NOMO-1 (cell line): ENCODE data around the gene VPS29.
A peak's percentile ranks its signal among the peaks of the same experiment; 100 is the strongest.
"Not testable (repeated sequence)": the region's sequence is repeated elsewhere in the genome, so short reads cannot be mapped to it uniquely, and the experiment has no call there.

Experiments used
- DNase-seq, 2 experiments: peaks; one replicate each; lab custom pipeline; 2025; ENCODE audit not compliant: unreplicated experiment in 2 of 2; lab: John Stamatoyannopoulos, UW

The VPS29 gene

DNA sequence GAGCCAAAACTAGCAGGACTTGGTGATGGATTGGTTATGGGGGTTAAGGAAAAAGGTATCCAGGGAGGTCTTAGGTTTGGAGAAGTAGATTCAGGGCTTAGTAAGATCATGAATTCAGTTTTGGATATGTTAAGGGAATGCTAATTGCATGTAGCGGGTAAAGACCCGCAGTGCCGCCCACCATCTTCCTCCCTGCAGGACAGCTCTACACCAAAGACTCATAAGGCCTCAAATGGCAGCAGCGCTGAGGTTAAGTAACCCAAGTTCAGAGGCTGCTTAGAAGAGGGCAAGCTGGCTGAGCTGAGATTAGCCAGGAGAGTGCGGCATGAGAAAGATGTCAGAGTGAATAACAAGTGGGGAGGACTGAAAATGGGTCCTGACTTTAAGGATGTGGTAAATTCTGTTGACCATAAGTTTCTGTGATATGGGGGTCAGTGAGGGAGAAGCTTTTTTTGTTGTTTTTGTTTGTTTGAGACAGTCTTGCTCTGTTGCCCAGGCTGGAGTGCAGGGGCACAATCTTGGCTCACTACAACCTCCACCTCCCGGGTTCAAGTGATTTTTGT lies 26.4 kb upstream of the VPS29 start:
- DNase-seq: no peak

DNA sequence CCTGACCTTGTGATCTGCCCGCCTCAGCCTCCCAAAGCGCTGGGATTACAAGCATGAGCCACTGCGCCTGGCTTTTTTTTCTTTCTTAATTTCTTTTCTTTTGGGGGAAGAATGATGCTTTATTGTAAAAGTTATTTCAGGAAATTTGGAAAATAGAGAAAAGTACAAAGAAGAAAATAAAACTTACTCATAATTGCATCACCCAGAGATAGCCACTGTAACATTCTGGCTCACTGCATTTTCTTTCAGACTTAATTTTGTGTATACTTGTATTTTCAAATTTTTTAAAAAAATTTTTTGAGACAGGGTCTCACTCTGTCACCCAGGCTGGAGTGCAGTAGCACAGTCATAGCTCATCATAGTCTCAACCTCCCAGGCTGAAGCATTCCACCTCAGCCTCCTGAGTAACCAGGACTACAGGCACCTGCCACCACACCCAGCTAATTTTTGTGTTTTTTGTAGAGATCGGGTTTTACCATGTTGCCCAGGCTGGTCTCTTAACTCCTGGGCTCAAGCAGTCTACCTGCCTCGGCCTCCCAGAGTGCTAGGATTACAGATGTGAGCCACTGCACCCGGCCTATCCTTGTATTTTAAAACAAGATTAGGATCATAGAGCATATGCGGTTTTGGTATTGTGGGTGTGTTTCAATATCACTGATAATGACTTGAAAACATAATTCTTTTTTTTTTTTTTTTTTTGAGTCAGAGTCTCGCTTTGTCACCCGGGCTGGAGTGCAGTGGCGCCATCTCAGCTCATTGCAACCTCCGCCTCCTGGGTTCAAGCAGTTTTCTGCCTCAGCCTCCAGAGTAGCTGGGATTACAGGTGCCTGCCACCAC lies 19.2 kb upstream of the VPS29 start:
- DNase-seq: not testable (repeated sequence)

GRCh38 chr12:110518014-110518413 lies 16.1 kb upstream of the VPS29 start:
- not testable (repeated sequence) for DNase-seq

DNA sequence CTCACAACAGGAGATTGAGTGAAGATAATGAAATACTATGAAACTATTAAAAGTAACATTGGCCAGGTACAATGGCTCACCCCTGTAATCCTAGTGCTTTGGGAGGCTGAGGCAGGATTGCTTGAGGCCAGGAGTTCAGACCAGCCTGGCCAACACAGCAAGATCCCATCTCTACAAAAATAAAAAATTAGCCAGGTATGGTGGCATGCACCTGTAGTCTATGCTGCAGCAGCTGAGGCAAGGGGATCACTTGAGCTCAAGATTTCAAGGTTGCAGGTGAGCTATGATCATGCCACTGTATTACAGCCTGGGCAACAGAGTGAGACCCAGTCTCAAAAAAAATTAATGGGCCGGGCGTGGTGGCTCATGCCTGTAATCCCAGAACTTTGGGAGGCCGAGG lies 15.1 kb upstream of the VPS29 start:
- DNase-seq: no peak

- no peak for DNase-seq
Measured at GRCh38 chr12:110514363-110514762, 12.5 kb upstream of the VPS29 start.

DNA sequence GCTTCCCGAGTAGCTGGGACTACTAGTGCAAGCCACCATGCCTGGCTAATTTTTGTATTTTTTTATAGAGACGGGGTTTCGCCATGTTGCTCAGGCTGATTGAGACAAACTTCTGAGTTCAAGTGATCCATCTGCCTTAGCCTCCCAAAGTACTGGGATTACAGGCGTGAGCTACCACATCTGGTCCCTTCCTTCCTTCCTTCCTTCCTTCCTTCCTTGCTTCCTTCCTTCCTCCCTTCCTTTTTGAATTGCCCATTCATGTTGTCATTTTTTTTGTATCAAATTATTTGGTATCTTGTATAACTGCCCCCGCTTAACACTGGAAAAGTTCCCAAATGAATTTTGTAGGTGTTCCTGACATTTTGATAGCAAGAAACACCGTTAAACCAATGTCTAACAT lies 11.9 kb upstream of the VPS29 start:
- no peak for DNase-seq

- DNase-seq: no peak
Measured at GRCh38 chr12:110508071-110508586, 6.2 kb upstream of the VPS29 start.

- DNase-seq: no peak
Measured at GRCh38 chr12:110505332-110505731, 3.4 kb upstream of the VPS29 start.

DNA sequence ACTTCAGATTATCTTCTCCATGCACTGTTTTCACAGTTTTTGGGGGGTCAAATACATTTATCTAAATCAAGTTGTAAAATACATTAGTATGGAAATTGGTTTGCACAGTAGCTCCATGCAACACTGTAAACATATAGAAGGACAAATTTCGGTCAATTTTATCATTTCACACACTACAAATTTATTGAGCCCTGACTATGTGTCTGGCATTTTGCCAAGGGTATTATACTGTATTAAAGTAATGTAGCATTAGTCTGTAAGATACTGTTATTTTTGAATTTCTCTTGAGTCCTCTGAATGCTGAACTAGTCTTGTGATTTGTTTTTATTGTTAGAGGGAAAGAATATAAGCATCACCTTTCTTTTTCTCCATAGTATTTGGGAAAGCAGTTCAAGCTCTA lies 1.5 kb upstream of the VPS29 start:
- no peak for DNase-seq

DNA sequence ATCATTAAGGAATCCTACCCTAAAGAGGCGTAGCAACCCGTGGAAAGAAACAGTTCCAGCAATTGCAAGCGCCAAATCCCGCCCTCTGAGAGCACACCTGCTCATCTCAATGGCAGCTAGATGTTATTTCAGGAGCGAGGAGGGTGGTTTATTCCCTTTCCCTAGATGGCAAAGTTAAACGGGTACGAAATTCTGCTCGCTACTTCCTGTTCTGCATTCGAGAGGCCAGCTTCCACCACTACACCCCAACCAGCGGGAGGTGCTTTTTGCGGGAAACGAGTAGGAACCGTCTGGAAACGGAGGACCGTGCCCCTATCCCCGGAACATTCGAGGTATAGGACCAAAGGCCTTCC lies 536 bp downstream of the VPS29 start:
- DNase-seq: peak; percentile 54 to 65

GRCh38 chr12:110498984-110499706 lies 2.8 kb downstream of the VPS29 start:
- DNase-seq: peak; percentile 70 to 76

DNA sequence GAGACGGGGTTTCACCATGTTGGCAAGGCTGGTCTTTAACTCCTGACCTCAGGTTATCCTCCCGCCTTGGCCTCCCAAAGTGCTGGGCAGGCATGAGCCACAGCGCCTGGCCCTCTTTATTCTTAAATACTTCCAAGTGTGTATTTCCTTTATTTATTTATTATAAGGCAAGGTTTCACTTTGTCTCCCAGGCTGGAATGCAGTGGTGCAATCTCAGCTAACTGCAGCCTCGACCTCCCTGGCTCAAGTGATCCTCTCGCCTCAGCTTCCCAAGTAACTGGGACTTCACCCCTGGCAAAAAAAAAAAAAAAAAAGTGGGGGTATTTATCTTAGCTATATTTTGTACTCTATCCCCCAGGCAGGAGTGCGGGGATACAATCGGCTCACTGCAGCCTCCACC lies 26.5 kb downstream of the VPS29 start:
- no peak for DNase-seq

GRCh38 chr12:110468214-110469048 lies 33.5 kb downstream of the VPS29 start, which contains the start of the genes FAM216A and GPN3:
TSS of gene FAM216A (plus strand) at chr12:110468845. CDS start at chr12:110468876, 31 bp downstream.
TSS of gene GPN3 (minus strand) at chr12:110468257. CDS start at chr12:110468203, 54 bp downstream.
- peak; percentile 98 for DNase-seq

- no peak for DNase-seq
Measured at GRCh38 chr12:110467847-110468213, 34.1 kb downstream of the VPS29 start.

DNA sequence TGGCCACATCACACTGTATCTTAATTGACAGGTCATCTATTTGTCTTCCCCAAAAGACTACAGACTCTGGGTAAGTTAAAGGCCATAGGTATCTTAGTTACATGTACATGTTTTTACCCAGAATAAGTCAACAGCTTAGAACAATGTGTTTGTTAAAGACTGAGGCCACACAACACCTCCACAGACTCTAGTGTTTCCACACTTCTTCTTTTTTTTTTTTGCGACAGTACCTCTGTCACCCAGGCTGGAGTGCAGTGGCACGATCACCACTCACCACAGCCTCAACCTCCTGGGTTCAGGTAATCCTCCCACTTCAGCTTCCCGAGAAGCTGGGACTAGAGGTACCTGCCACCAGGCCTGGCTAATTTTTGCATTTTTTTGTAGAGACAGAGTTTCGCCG lies 35.1 kb downstream of the VPS29 start:
- DNase-seq: peak; percentile 15 to 31

GRCh38 chr12:110465765-110466164 lies 36.1 kb downstream of the VPS29 start:
- DNase-seq: not testable (repeated sequence)

- no peak for DNase-seq
Measured at GRCh38 chr12:110465024-110465423, 36.9 kb downstream of the VPS29 start.

DNA sequence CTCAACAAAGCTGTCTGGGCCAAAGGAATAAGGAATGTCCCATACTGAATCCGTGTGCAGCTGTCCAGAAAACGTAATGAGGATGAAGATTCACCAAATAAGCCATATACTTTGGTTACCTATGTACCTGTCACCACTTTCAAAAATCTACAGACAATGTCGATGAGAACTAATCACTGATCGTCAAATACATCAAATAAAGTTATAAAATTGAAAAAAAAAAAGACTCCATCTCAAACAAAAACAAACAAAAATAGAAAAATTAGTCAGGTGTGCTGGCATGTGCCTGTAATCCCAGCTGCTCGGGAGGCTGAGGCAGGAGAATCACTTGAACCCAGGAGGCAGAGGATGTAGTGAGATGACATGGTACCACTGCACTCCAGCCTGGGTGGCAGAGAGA lies 40.7 kb downstream of the VPS29 start:
- DNase-seq: not testable (repeated sequence)

GRCh38 chr12:110458756-110459155 lies 43.2 kb downstream of the VPS29 start:
- DNase-seq: no peak

DNA sequence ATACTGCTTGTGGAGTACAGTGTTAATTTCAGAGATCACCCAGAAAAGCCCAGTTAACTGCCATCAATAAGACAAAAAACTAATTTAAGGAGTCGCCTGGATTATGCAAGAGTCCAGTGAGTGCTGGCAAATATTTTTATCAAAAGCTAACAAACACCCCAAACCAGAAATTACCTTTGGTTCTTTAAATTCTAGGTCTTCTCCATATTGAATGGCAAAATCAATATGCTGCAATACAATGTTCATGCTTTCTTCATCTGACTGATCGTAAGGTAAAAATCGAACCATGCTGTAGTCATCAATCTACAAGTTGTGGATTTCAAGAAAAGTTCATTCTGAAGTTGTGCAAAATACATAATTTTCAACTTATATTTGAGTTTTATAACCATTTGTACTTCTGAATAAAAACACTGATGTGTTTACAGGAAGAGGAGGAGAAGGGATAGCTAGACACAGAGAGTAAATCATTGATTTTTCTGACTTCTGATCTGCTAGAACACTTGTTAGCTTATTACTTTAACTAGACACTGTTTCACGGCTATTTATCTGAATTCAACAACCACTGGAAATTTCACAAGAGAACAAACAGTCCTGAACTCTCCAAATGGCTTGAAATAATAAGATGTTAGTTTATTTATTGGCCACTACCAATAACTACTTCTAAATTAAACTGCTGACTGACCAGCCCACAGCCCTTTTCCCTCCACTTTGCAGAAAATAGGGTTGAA lies 48.2 kb downstream of the VPS29 start:
- no peak for DNase-seq
